HG02973 (cell line): Measurements from ENCODE around the gene C2orf15.
"Not testable (repeated sequence)": the region's sequence is repeated elsewhere in the genome, so short reads cannot be mapped to it uniquely, and the experiment has no call there.

ENCODE experiments used
- ATAC-seq: cut with Tn5 transposase; IDR thresholded peaks from one replicate; pipeline ENCODE4 v1.9.1; 2021; ENCODE audit warnings: moderate library complexity; ENCODE audit not compliant: unreplicated experiment

Gene C2orf15

GRCh38 chr2:99141110-99142108 lies at the start of gene C2orf15:
TSS of gene C2orf15 (plus strand) at chr2:99141707. CDS start at chr2:99150559, 8,852 bp downstream.
- ATAC-seq, result peak; percentile 86

- ATAC-seq, result no peak
Observed at GRCh38 chr2:99096728-99097127, 44.8 kb upstream of the C2orf15 start.

GRCh38 chr2:99101697-99102096 lies 39.8 kb upstream of the C2orf15 start:
- ATAC-seq, result no peak

- no peak for ATAC-seq
Observed at GRCh38 chr2:99104006-99104405, 37.5 kb upstream of the C2orf15 start.

- no peak for ATAC-seq
Observed at GRCh38 chr2:99106913-99107312, 34.6 kb upstream of the C2orf15 start.

GRCh38 chr2:99111236-99111635 lies 30.3 kb upstream of the C2orf15 start:
- ATAC-seq, result no peak

- no peak for ATAC-seq
Observed at GRCh38 chr2:99111945-99112344, 29.6 kb upstream of the C2orf15 start.

- ATAC-seq, result no peak
Observed at GRCh38 chr2:99112617-99113016, 28.9 kb upstream of the C2orf15 start.

GRCh38 chr2:99127981-99128380 lies 13.5 kb upstream of the C2orf15 start:
- ATAC-seq, result no peak

- not testable (repeated sequence) for ATAC-seq
Observed at GRCh38 chr2:99135044-99135556, 6.4 kb upstream of the C2orf15 start.

GRCh38 chr2:99139003-99139402 lies 2.5 kb upstream of the C2orf15 start:
- no peak for ATAC-seq

- ATAC-seq, result no peak
Observed at GRCh38 chr2:99140056-99140859, 1.2 kb upstream of the C2orf15 start.

GRCh38 chr2:99140860-99141109 lies 722 bp upstream of the C2orf15 start:
- ATAC-seq, result peak; percentile 20

GRCh38 chr2:99150706-99151105 lies 9.2 kb downstream of the C2orf15 start:
- ATAC-seq, result no peak

GRCh38 chr2:99152199-99152895 lies 10.8 kb downstream of the C2orf15 start:
- ATAC-seq, result no peak

- ATAC-seq, result no peak
Observed at GRCh38 chr2:99153921-99154604, 12.6 kb downstream of the C2orf15 start.

- ATAC-seq, result peak; percentile 85
Observed at GRCh38 chr2:99154643-99155536, 13.4 kb downstream of the C2orf15 start, which contains the start of the genes LIPT1 and TSGA10. TSS of gene LIPT1 (plus strand) at chr2:99154967. CDS start at chr2:99161958, 6,991 bp downstream. TSS of gene TSGA10 (minus strand) at chr2:99154942. CDS start at chr2:99109439, 45,503 bp downstream.

- ATAC-seq, result no peak
Observed at GRCh38 chr2:99156891-99157290, 15.4 kb downstream of the C2orf15 start.

- ATAC-seq, result no peak
Observed at GRCh38 chr2:99158599-99158998, 17.1 kb downstream of the C2orf15 start.
